ENCODE data around the gene ANKS1A.

Gene ANKS1A

DNA sequence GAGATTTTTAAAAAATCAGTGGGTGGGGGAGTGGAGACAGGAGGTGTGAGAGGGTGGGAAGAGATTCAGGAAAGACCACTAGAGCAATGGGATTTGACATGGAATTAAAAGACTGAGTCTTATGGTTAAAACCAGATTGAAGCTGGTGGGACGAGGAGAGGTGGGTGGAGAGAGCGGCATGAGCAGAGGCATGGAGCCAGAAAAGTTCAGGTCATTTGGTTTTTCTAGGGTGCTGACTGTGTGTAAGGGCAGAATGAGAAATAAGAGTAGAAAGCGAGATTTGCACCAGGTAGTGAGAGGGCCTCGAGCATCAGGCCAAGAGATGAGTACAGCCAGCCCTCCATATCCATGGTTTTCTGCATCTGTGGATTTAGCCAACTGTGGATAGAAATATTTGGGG is 130.8 kb downstream of the ANKS1A start:
- Histone ChIP-seq H3K36me3 (ENCODE audit: insufficient read depth, low read length) (peaks cover 15% of the 10 kb centered on the region; the same call in 1 of the 2 replicates), H3F3A (ENCODE audit: low read depth) (no peaks in the 10 kb centered on the region), H3K4me3 (ENCODE audit: low read length, poor library complexity, severe bottlenecking) (no peak overlapping the region), H3K27me3 (ENCODE audit: insufficient read depth, low read length, poor library complexity, severe bottlenecking) (no peaks in the 10 kb centered on the region), H3K9me2 (replicated peaks; ENCODE audit: low read depth, low read length) (no peaks in the 10 kb centered on the region), H3K4me2 (ENCODE audit: low read depth, low read length, poor library complexity, severe bottlenecking) (no peak overlapping the region), H3K9ac (ENCODE audit: low read depth, low read length, poor library complexity, severe bottlenecking) (no peak overlapping the region), H3K4me1 (ENCODE audit: insufficient read depth, low read length, poor library complexity, severe bottlenecking) (peaks cover 11% of the 10 kb centered on the region), H3K79me2 (ENCODE audit: insufficient read depth, low read length) (no peaks in the 10 kb centered on the region), H4K20me1 (ENCODE audit: insufficient read depth, low read length, poor library complexity, severe bottlenecking) (no peaks in the 10 kb centered on the region), H2AFZ (ENCODE audit: low read length) (no peak overlapping the region), H3K9me3 (ENCODE audit: insufficient read depth, low read depth, low read length) (no peaks in the 10 kb centered on the region)
- no peak for TF ChIP-seq EZH2phosphoT487 (IDR thresholded peaks at IDR 0.05; ENCODE audit: borderline replicate concordance)

DNA sequence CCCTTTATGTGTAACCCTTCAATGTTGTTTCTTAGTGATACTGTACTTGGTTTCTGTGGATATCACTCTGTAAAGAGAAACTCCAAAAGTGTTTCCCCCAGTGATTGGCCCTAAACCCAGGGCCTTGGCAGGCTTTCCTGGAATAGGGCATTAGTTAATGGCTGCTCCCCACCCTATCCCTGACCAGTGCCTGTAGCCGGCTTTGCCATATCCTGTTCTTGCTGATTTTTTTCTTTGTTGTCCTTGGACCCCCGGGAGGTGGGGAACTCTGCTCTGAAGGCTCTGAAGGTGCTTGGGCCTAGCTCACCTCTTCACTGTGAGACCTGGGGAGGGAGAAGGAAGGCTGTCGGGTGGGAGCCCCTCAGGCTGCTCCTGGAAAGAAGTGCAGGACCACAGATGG is 131.9 kb downstream of the ANKS1A start:
- no peak overlapping the region for H3K9ac ChIP-seq (ENCODE audit: low read depth, low read length, poor library complexity, severe bottlenecking)
- H3K27me3 ChIP-seq (ENCODE audit: insufficient read depth, low read length, poor library complexity, severe bottlenecking), result no peaks in the 10 kb centered on the region
- no peaks in the 10 kb centered on the region for H3K9me3 ChIP-seq (ENCODE audit: insufficient read depth, low read depth, low read length)
- no peak overlapping the region for H3K4me2 ChIP-seq (ENCODE audit: low read depth, low read length, poor library complexity, severe bottlenecking)
- peaks cover 16% of the 10 kb centered on the region for H3K4me1 ChIP-seq (ENCODE audit: insufficient read depth, low read length, poor library complexity, severe bottlenecking)
- H3K9me2 ChIP-seq (replicated peaks; ENCODE audit: low read depth, low read length), result no peaks in the 10 kb centered on the region
- H3F3A ChIP-seq (ENCODE audit: low read depth), result no peaks in the 10 kb centered on the region
- H4K20me1 ChIP-seq (ENCODE audit: insufficient read depth, low read length, poor library complexity, severe bottlenecking), result no peaks in the 10 kb centered on the region
- H2AFZ ChIP-seq (ENCODE audit: low read length), result no peak overlapping the region
- no peak overlapping the region for H3K4me3 ChIP-seq (ENCODE audit: low read length, poor library complexity, severe bottlenecking)
- peaks cover 15% of the 10 kb centered on the region; the same call in 1 of the 2 replicates for H3K36me3 ChIP-seq (ENCODE audit: insufficient read depth, low read length)
- H3K79me2 ChIP-seq (ENCODE audit: insufficient read depth, low read length), result no peaks in the 10 kb centered on the region
- no peak for TF ChIP-seq CTCF (conservative IDR thresholded peaks at IDR 0.05; ENCODE audit: low read length)
- no peak for TF ChIP-seq EZH2phosphoT487 (IDR thresholded peaks at IDR 0.05; ENCODE audit: borderline replicate concordance)

- H3F3A ChIP-seq (ENCODE audit: low read depth), result no peaks in the 10 kb centered on the region
- H2AFZ ChIP-seq (ENCODE audit: low read length), result no peak overlapping the region
- no peaks in the 10 kb centered on the region for H3K9me2 ChIP-seq (replicated peaks; ENCODE audit: low read depth, low read length)
- H3K9ac ChIP-seq (ENCODE audit: low read depth, low read length, poor library complexity, severe bottlenecking), result no peak overlapping the region
- peaks cover 25% of the 10 kb centered on the region for H3K4me1 ChIP-seq (ENCODE audit: insufficient read depth, low read length, poor library complexity, severe bottlenecking)
- H3K27me3 ChIP-seq (ENCODE audit: insufficient read depth, low read length, poor library complexity, severe bottlenecking), result no peaks in the 10 kb centered on the region
- no peak overlapping the region for H3K4me3 ChIP-seq (ENCODE audit: low read length, poor library complexity, severe bottlenecking)
- TF ChIP-seq EZH2phosphoT487 (IDR thresholded peaks at IDR 0.05; ENCODE audit: borderline replicate concordance), result no peak
- TF ChIP-seq CTCF (conservative IDR thresholded peaks at IDR 0.05; ENCODE audit: low read length), result no peak
- H3K4me2 ChIP-seq (ENCODE audit: low read depth, low read length, poor library complexity, severe bottlenecking), result no peak overlapping the region
- no peaks in the 10 kb centered on the region for H4K20me1 ChIP-seq (ENCODE audit: insufficient read depth, low read length, poor library complexity, severe bottlenecking)
- no peaks in the 10 kb centered on the region for H3K79me2 ChIP-seq (ENCODE audit: insufficient read depth, low read length)
- peaks cover 7% of the 10 kb centered on the region; the same call in 1 of the 2 replicates for H3K36me3 ChIP-seq (ENCODE audit: insufficient read depth, low read length)
- no peaks in the 10 kb centered on the region for H3K9me3 ChIP-seq (ENCODE audit: insufficient read depth, low read depth, low read length)
These were observed 134.3 kb downstream of the ANKS1A start for GRCh38 chr6:35023091-35024000.

Measured in Loucy (cell line).